GM12892 (cell line): ENCODE results near the gene CCR5.

ENCODE experiments used
- POLR2A ChIP-seq: IDR thresholded peaks from 2 replicates; pipeline ENCODE4 v1.6.1; 2011; ENCODE audit warnings: low read depth, low read length, control low read depth
- POLR2AphosphoS5 ChIP-seq: IDR thresholded peaks from 2 replicates; pipeline ENCODE4 v1.6.1; 2011; ENCODE audit warnings: low read depth, low read length, control low read depth
- TAF1 ChIP-seq: IDR thresholded peaks from 2 replicates; pipeline ENCODE4 v1.6.1; 2011; ENCODE audit warnings: low read depth, mild to moderate bottlenecking, control low read depth, low read length, borderline replicate concordance

DNA sequence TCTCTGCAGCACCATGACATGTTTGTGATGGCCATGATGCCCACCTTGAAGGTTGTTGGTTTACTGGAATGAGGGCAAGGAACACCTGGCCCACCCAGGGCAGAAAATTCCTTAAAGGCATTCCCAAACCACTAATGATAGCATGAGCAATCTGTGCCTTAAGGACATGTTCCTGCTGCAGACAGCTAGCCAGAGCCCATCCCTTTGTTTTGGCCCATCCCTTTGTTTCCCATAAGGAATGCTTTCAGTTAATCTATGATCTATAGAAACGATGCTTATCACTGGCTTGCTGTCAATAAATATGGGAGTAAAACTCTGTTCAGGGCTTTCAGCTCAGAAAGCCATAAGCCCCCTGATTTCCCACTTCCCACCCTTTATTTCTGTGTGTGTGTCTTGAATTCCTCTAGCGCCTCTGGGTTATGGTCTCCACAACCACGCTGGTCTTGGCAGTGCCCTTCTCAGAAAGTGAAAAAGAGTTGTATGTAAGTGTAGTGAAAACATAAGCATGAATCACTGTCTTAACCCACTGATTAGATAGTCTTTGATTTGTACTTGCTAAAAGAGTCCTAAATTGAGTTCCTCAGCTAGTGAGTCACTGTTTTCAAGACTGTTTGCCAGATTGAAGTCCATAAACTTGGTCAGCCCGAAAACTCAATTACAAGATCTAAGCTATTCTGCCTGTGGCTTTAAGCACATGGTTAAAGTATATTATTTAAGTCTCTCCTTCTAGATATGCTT is 35.8 kb upstream of the CCR5 start:
- no peak for TF ChIP-seq TAF1
- TF ChIP-seq POLR2AphosphoS5 = no peak
- TF ChIP-seq POLR2A = no peak
